Neutrophil (primary cell): ENCODE results near the gene PSD2.

Source experiments
- H3K27ac ChIP-seq: fragments of 200-600 bp; sonication (generic); 2 replicates; pipeline ENCODE4 v1.5.1; 2016; ENCODE audit warnings: mild to moderate bottlenecking, moderate library complexity
- H3K27me3 ChIP-seq: fragments of 200-600 bp; sonication (generic); 2 replicates; pipeline ENCODE4 v1.6.0; 2016; ENCODE audit warnings: mild to moderate bottlenecking
- H3K36me3 ChIP-seq: fragments of 200-600 bp; sonication (generic); 2 replicates; pipeline ENCODE4 v1.5.1; 2017
- H3K4me1 ChIP-seq, 2 experiments: fragments of 200-600 bp in 1 of 2; sonication (generic) in 1 of 2; 1 replicate in 1 of 2; 2 replicates in 1 of 2; pipeline versions ENCODE4 v1.5.1 to v1.6.1; 2013 to 2016; ENCODE audit warnings: low read depth in 1 of 2, low read length in 1 of 2, mild to moderate bottlenecking in 1 of 2, moderate library complexity in 1 of 2; ENCODE audit not compliant: control insufficient read depth in 1 of 2, insufficient read depth in 1 of 2
- H3K4me3 ChIP-seq, 2 experiments: fragments of 200-600 bp in 1 of 2; sonication (generic) in 1 of 2; 1 replicate in 1 of 2; 2 replicates in 1 of 2; pipeline ENCODE4 v1.5.1; 2013 to 2016; ENCODE audit warnings: low read depth in 1 of 2, low read length in 1 of 2, mild to moderate bottlenecking in 1 of 2, moderate library complexity in 1 of 2
- H3K9me3 ChIP-seq: fragments of 200-600 bp; sonication (generic); 2 replicates; pipeline ENCODE4 v1.5.1; 2016
- TF ChIP-seq, protein P1 (sequence below): fragments of 200-600 bp; sonication (generic); IDR thresholded peaks from 2 replicates; pipeline ENCODE4 v1.5.1; 2016; ENCODE audit warnings: antibody characterized with exemption

Gene PSD2

DNA sequence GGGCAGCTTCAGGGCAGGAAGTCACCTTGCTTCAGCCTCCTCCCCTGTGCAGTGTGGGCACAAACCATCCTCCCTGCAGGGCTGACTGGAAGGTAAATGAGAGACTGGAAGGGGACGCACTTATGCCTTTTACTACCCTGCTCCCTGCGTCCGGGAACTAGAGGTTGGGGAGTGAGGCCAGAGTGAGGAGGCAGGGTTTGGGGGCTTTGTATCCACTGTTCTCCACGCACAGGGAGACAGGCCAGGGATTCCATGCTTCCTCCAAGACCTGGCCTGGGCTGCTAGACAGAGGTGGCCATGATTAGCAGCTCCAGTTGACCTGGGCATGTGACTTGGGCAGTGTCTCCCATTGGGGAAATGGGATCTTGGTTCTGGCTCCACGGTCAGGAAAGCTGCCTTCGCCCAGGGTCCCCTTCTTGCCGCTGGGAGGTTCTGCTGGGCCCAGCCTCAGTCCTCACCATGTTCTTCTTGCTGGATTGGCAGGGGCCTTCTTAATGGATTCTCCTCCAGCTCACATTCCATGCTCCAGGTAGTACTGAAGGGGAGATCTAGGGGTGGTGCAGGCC lies 37.0 kb upstream of the PSD2 start:
- H3K27ac ChIP-seq = no peak overlapping the region
- no peaks in the 10 kb centered on the region for H3K9me3 ChIP-seq
- H3K4me1 ChIP-seq = no peaks in the 10 kb centered on the region
- no peaks in the 10 kb centered on the region for H3K36me3 ChIP-seq
- no peak overlapping the region for H3K4me3 ChIP-seq
- peaks cover 100% of the 10 kb centered on the region for H3K27me3 ChIP-seq
- TF ChIP-seq, protein P1, sequence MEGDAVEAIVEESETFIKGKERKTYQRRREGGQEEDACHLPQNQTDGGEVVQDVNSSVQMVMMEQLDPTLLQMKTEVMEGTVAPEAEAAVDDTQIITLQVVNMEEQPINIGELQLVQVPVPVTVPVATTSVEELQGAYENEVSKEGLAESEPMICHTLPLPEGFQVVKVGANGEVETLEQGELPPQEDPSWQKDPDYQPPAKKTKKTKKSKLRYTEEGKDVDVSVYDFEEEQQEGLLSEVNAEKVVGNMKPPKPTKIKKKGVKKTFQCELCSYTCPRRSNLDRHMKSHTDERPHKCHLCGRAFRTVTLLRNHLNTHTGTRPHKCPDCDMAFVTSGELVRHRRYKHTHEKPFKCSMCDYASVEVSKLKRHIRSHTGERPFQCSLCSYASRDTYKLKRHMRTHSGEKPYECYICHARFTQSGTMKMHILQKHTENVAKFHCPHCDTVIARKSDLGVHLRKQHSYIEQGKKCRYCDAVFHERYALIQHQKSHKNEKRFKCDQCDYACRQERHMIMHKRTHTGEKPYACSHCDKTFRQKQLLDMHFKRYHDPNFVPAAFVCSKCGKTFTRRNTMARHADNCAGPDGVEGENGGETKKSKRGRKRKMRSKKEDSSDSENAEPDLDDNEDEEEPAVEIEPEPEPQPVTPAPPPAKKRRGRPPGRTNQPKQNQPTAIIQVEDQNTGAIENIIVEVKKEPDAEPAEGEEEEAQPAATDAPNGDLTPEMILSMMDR = no peak

DNA sequence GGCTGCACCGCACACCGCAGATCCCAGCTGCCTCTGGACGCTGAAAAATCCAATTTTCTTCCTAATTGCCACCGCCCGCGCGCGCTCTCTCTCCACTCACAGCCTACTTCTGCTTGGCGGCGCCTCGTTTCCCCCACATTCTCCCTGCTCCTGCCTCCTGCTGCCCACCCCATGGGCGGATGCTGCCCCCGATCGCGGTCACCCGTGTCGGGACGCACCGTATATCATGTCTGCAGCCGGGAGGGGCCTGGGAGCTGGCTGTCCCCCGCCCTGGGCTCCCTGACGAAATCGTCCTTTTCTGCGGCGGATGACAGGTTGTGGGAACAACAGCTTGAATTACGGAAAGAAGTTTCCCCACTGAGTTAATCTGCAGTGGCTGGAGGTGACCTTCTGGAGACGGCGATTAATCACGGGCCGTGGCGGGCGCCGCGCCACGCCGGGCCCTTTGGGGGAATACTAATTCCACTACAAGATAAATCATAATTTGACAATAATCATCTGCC lies 36.3 kb upstream of the PSD2 start:
- Histone ChIP-seq H3K4me3 (no peak overlapping the region), H3K9me3 (no peaks in the 10 kb centered on the region), H3K36me3 (no peaks in the 10 kb centered on the region), H3K27ac (no peak overlapping the region), H3K27me3 (peaks cover 100% of the 10 kb centered on the region), H3K4me1 (no peaks in the 10 kb centered on the region)
- TF ChIP-seq, protein P1 = no peak

DNA sequence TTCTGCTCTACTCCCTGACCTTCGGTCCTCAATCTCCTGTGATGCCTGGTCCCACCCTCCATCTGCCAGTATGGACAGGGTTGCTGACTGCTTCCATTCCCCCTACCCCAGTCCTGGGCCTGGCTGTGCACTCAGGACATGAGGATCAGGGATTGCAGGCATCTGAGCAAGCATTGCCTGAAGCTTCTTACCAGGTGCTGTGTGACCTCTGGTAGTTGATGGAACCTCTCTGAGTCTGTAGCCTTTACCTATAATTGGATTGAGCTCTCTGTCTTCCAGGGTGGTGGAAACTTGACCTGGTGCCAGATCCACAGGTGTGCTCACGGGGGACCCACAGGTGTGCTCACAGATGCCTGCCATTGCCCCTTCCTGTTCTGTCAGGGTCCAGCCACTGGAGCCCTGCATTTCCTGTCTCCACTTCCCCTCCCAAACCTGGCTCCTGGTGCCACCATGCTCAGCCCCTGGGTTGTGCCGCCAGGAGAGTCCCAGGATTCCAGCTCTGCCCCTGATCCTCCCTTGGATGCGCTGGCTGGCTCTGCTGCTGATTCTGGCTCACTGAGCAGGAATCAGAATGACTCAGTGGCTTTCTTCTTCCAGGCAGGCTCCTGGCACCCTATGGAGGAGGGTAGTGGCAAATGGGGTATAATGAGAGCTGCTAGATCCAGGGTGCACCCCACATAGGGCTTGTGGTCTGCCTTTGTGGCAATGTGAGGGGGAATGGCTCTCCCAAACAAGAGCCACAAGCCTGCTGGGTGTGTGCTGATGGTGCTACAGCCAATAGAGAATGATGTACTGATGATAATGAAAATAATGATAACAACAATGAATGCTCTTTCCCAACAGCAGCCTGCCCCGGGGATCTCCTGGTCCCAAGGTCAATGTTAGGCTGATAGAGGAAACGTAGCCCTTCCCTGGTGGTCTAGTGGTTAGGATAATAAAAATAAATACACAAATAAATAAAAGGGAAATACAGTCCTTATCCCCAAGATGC lies 35.2 kb upstream of the PSD2 start:
- no peaks in the 10 kb centered on the region for H3K36me3 ChIP-seq
- H3K9me3 ChIP-seq = no peaks in the 10 kb centered on the region
- H3K27ac ChIP-seq = no peak overlapping the region
- TF ChIP-seq, protein P1 = no peak
- no peak overlapping the region for H3K4me3 ChIP-seq
- peaks cover 100% of the 10 kb centered on the region for H3K27me3 ChIP-seq
- peaks cover 0 to 4% of the 10 kb centered on the region in 2 experiments for H3K4me1 ChIP-seq

DNA sequence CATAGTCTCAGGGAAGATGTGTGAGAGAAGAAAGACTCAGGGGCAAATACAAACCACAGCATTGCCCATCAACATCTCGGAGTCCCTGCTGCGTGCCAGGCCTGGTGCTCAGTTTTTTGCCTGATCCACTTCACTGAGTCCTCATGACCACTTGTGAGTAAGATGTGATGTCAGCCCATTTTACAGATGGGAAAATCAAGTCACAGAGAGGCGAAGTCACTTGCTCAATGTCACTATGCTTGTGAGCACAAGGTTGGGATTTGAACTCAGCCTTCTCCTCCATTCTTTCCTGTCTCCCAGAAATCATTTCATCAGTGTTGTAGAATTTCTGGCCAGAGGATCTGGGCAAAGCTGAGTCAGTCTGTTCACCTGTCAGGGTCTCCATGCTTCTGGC lies 34.6 kb upstream of the PSD2 start:
- H3K4me1 ChIP-seq = peaks cover 0 to 5% of the 10 kb centered on the region in 2 experiments
- no peaks in the 10 kb centered on the region for H3K36me3 ChIP-seq
- H3K27ac ChIP-seq = no peak overlapping the region
- H3K9me3 ChIP-seq = no peaks in the 10 kb centered on the region
- TF ChIP-seq, protein P1 = no peak
- H3K27me3 ChIP-seq = peaks cover 98% of the 10 kb centered on the region
- H3K4me3 ChIP-seq = no peak overlapping the region

- Histone ChIP-seq H3K9me3 (no peaks in the 10 kb centered on the region), H3K27me3 (peaks cover 96% of the 10 kb centered on the region), H3K4me1 (peaks cover 0 to 5% of the 10 kb centered on the region in 2 experiments), H3K36me3 (no peaks in the 10 kb centered on the region), H3K27ac (no peak overlapping the region), H3K4me3 (no peak overlapping the region)
- TF ChIP-seq, protein P1 = no peak
These were observed 34.1 kb upstream of the PSD2 start for GRCh38 chr5:139761501-139761900.
